Liver (tissue), 3 donors: ENCODE measurements around the gene ZBTB47.

Experiments used
- ATF3 ChIP-seq: IDR thresholded peaks from 2 replicates; pipeline ENCODE4 v1.6.1; 2016; ENCODE audit warnings: antibody characterized with exemption
- CTCF ChIP-seq: fragments of 150-350 bp; IDR thresholded peaks from 2 replicates; pipeline ENCODE4 v1.5.1; 2017; ENCODE audit warnings: improper control_type of control experiment, low read depth, low read length; ENCODE audit not compliant: missing input control
- EGR1 ChIP-seq, 2 donors: IDR thresholded peaks; 2 replicates each; pipeline ENCODE4 v1.6.1; 2016 to 2018; ENCODE audit warnings: antibody characterized with exemption in 2 of 2, low read depth in 2 of 2
- FOXA1 ChIP-seq: IDR thresholded peaks from 2 replicates; pipeline ENCODE4 v1.6.1; 2016; ENCODE audit warnings: antibody characterized with exemption
- HNF4A ChIP-seq, 2 donors: conservative IDR thresholded peaks; 2 replicates each; pipeline ENCODE4 v1.6.1; 2016; ENCODE audit warnings: antibody characterized with exemption in 2 of 2, mild to moderate bottlenecking in 2 of 2
- JUND ChIP-seq, 2 donors: IDR thresholded peaks; 2 replicates each; pipeline ENCODE4 v1.6.1; 2016; ENCODE audit warnings: antibody characterized with exemption in 2 of 2
- MAX ChIP-seq: IDR thresholded peaks from 2 replicates; pipeline ENCODE4 v1.6.1; 2016; ENCODE audit warnings: antibody characterized with exemption
- SP1 ChIP-seq: IDR thresholded peaks from 2 replicates; pipeline ENCODE4 v1.6.1; 2018; ENCODE audit warnings: antibody characterized with exemption, mild to moderate bottlenecking
- YY1 ChIP-seq: IDR thresholded peaks from 2 replicates; pipeline ENCODE4 v1.6.1; 2016; ENCODE audit warnings: antibody characterized with exemption, mild to moderate bottlenecking
- ZBTB33 ChIP-seq: IDR thresholded peaks from 2 replicates; pipeline ENCODE4 v1.6.1; 2016; ENCODE audit warnings: antibody characterized with exemption
- donor health status: healthy.
- donor health status: healthy.

GRCh38 chr3:42668793-42669217 is 15.3 kb downstream of the ZBTB47 start:
- TF ChIP-seq CTCF (no peak), JUND (IDR thresholded peaks at IDR 0.05) (no peak), YY1 (no peak), MAX (no peak), ATF3 (no peak), ZBTB33 (no peak), SP1 (no peak), HNF4A (conservative IDR thresholded peaks at IDR 0.05) (no peak), FOXA1 (no peak), EGR1 (IDR thresholded peaks at IDR 0.05; ENCODE audit: low read depth in 2 of 2) (no peak)
